Measurements from ENCODE around the gene SPDYE8.
"Not testable (repeated sequence)": the region's sequence is repeated elsewhere in the genome, so short reads cannot be mapped to it uniquely, and the experiment has no call there.

GRCh38 chr7:73005356-73005692 lies 24.2 kb downstream of the SPDYE8 start:
- TF ChIP-seq CTCF (IDR thresholded peaks at IDR 0.05); ZFX (IDR thresholded peaks at IDR 0.05; ENCODE audit: borderline replicate concordance): not testable (repeated sequence)

Data from 22Rv1 (cell line).